GM12891 (cell line): ENCODE data around the gene BNIP5.

Experiments used
- DNase-seq: peaks from one replicate; pipeline ENCODE4 v3.0.0; 2011; ENCODE audit warnings: low spot score; ENCODE audit not compliant: insufficient read length
- FAIRE-seq: peaks from 2 replicates; lab custom pipeline; 2011; peaks lifted over from hg19 to GRCh38; lab: Jason Lieb, UNC
- PAX5 ChIP-seq: IDR thresholded peaks from 2 replicates; pipeline ENCODE4 v1.6.1; 2011; ENCODE audit warnings: low read length, moderate library complexity, mild to moderate bottlenecking; ENCODE audit not compliant: insufficient read depth, severe bottlenecking
- POLR2A ChIP-seq: IDR thresholded peaks from 2 replicates; pipeline ENCODE4 v1.6.1; 2011; ENCODE audit warnings: low read depth, low read length, control low read depth
- POLR2AphosphoS5 ChIP-seq: IDR thresholded peaks from 2 replicates; pipeline ENCODE4 v1.6.1; 2011; ENCODE audit warnings: low read depth, low read length, control low read depth
- POU2F2 ChIP-seq: IDR thresholded peaks from 2 replicates; pipeline ENCODE4 v1.6.1; 2011; ENCODE audit warnings: low read depth, mild to moderate bottlenecking, control low read depth, low read length, moderate library complexity
- SPI1 ChIP-seq: IDR thresholded peaks from 2 replicates; pipeline ENCODE4 v1.6.1; 2011; ENCODE audit warnings: low read depth, low read length, control low read depth
- TAF1 ChIP-seq: IDR thresholded peaks from 2 replicates; pipeline ENCODE4 v1.6.1; 2011; ENCODE audit warnings: low read depth, low read length, control low read depth

The BNIP5 gene

DNA sequence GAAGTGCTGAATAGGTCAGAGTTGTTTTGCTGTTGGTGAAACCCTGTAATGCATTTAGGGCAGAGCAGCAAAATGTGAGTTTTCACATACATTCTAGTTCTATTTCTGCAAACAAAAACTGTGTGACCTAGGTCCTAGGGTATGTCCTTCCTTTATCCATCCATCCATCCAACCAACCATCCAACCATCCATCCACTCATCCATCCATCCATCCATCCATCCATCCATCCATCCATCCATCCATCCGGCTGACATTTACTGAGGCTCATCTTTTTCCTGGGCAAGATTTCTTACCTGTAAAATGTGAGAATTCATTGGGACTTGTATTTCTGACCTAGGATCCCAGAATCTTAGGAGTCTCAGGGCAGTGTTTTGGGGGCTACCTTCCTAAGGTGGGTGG is 52.3 kb downstream of the BNIP5 start:
- FAIRE-seq (no peak), DNase-seq (no peak)
- no peak for TF ChIP-seq POU2F2
- TF ChIP-seq POLR2AphosphoS5: no peak
- no peak for TF ChIP-seq SPI1
- TF ChIP-seq POLR2A: no peak
- no peak for TF ChIP-seq TAF1
- no peak for TF ChIP-seq PAX5

GRCh38 chr6:36283608-36284007 is 53.1 kb downstream of the BNIP5 start:
- TF ChIP-seq PAX5 (no peak), POLR2A (no peak), SPI1 (no peak), TAF1 (no peak)
- FAIRE-seq (no peak), DNase-seq (no peak)

DNA sequence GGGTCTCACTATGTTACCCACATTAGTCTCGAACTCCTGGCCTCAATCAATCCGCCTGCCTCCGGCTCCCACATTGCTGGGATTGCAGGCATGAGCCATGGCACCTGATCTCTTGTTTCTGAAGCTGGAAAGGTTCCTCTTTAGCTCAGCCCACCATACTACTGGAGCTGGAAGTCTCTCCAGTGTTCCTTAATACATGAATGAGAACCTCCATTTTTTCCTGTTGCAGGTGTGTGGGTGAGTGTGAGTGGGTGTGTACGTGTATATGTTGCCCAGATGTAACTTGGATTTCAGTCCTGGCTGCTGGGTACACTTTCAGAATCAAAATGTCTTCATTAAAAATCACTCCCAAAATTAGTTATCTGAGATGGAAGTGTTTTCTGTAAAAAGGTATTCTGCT is 55.7 kb downstream of the BNIP5 start:
- TF ChIP-seq POU2F2 (no peak), POLR2AphosphoS5 (no peak), POLR2A (no peak), TAF1 (no peak), PAX5 (no peak), SPI1 (no peak)
- no peak for FAIRE-seq
- no peak for DNase-seq

DNA sequence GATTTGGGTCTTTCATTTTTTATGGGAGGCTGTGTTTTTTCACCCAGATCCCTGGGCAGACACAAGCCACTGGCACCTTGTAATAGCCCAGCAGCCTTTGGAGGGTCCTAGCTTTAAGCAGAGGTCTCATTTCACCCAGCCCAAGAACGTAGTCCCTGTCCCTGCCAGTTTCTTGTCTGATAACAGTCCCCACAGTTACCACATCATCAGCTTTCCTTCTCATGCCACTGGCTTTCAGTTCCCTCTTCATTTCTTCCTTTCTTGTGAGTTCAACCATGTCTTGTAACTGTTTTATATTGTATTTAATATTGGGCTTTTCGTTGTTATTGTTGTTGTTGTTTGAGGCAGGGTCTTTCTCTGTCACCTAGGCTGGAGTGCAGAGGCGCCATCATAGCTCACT is 56.2 kb downstream of the BNIP5 start:
- FAIRE-seq (no peak), DNase-seq (no peak)
- TF ChIP-seq SPI1 (peak; percentile 87), POLR2A (no peak)

- no peak for TF ChIP-seq SPI1
- no peak for FAIRE-seq
- no peak for DNase-seq
Observed at GRCh38 chr6:36277946-36278470, 58.7 kb downstream of the BNIP5 start.

GRCh38 chr6:36276581-36277536 is 59.8 kb downstream of the BNIP5 start:
- DNase-seq (no peak), FAIRE-seq (no peak)
- no peak for TF ChIP-seq POLR2A
- no peak for TF ChIP-seq SPI1
- TF ChIP-seq POU2F2: no peak
- no peak for TF ChIP-seq POLR2AphosphoS5
- no peak for TF ChIP-seq TAF1
- no peak for TF ChIP-seq PAX5

- FAIRE-seq: no peak
Observed at GRCh38 chr6:36273802-36274514, 62.7 kb downstream of the BNIP5 start.

GRCh38 chr6:36273067-36273466 is 63.6 kb downstream of the BNIP5 start:
- FAIRE-seq: no peak
- no peak for DNase-seq
- TF ChIP-seq POLR2A: no peak
- TF ChIP-seq POU2F2: no peak
- TF ChIP-seq PAX5: no peak
- TF ChIP-seq POLR2AphosphoS5: no peak
- no peak for TF ChIP-seq TAF1

More at GRCh38 chr6:36273802-36274514, 62.7 kb downstream of the BNIP5 start:
- no peak for DNase-seq
- TF ChIP-seq TAF1 (no peak), PAX5 (no peak)

DNA sequence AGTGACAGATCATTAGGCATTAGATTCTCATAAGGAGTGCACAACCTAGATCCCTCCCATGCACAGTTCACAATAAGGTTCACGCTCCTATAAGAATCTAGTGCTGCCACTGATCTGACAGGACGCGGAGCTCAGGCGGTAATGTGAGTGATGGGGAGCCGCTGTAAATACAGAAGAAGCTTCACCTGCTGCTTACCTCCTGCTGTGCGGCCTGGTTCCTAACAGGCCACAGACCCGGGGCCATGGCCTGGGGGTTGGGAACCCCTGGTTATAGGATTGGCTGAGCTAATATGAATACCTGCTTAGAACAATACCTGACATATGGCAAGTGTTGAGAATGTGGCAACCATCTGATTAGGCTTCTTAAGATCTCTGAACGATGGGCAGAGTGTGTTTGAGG is 64.5 kb downstream of the BNIP5 start:
- FAIRE-seq: no peak
- DNase-seq: no peak
- TF ChIP-seq TAF1 (no peak), POLR2AphosphoS5 (no peak), POLR2A (no peak), POU2F2 (no peak), SPI1 (no peak), PAX5 (no peak)
